Stimulated activated CD8-positive, alpha-beta memory T cell treated with anti-CD3 and anti-CD28 coated beads, Interleukin-4, amount 100 ng/mL, for 24 hours (primary cell): ENCODE data around the gene ZBTB5.
A peak's percentile ranks its signal among the peaks of the same experiment; 100 is the strongest.
"Not testable (repeated sequence)": the region's sequence is repeated elsewhere in the genome, so short reads cannot be mapped to it uniquely, and the experiment has no call there.

ENCODE experiments used
- DNase-seq: peaks from one replicate; pipeline ENCODE4 v3.0.0-alpha.2; 2020; ENCODE audit warnings: low read depth

The ZBTB5 gene

GRCh38 chr9:37465249-37466036, at the start of gene ZBTB5:
TSS of gene ZBTB5 (minus strand) at chr9:37465450. CDS start at chr9:37442551, 22,899 bp downstream.
- DNase-seq: peak; percentile 99

- no peak for DNase-seq
Observed at GRCh38 chr9:37514999-37515398, 49.7 kb upstream of the ZBTB5 start.

- DNase-seq: not testable (repeated sequence)
Observed at GRCh38 chr9:37514415-37514814, 49.2 kb upstream of the ZBTB5 start.

GRCh38 chr9:37512437-37512836, 47.2 kb upstream of the ZBTB5 start:
- DNase-seq: no peak

GRCh38 chr9:37511016-37512010, 46.1 kb upstream of the ZBTB5 start:
- DNase-seq: no peak

- not testable (repeated sequence) for DNase-seq
Observed at GRCh38 chr9:37510053-37510452, 44.8 kb upstream of the ZBTB5 start.

- DNase-seq: no peak
Observed at GRCh38 chr9:37509536-37509935, 44.3 kb upstream of the ZBTB5 start.

- DNase-seq: no peak
Observed at GRCh38 chr9:37508834-37509206, 43.6 kb upstream of the ZBTB5 start.

- no peak for DNase-seq
Observed at GRCh38 chr9:37508135-37508833, 43.0 kb upstream of the ZBTB5 start.

GRCh38 chr9:37507566-37508134, 42.4 kb upstream of the ZBTB5 start:
- DNase-seq: no peak

- no peak for DNase-seq
Observed at GRCh38 chr9:37504605-37505004, 39.4 kb upstream of the ZBTB5 start.

GRCh38 chr9:37503736-37504135, 38.5 kb upstream of the ZBTB5 start:
- no peak for DNase-seq

- no peak for DNase-seq
Observed at GRCh38 chr9:37501957-37502596, 36.8 kb upstream of the ZBTB5 start.

GRCh38 chr9:37499297-37499696, 34.0 kb upstream of the ZBTB5 start:
- DNase-seq: no peak

- DNase-seq: no peak
Observed at GRCh38 chr9:37498457-37498856, 33.2 kb upstream of the ZBTB5 start.

GRCh38 chr9:37497320-37497719, 32.1 kb upstream of the ZBTB5 start:
- DNase-seq: no peak

GRCh38 chr9:37496020-37496419, 30.8 kb upstream of the ZBTB5 start:
- no peak for DNase-seq

GRCh38 chr9:37495571-37495970, 30.3 kb upstream of the ZBTB5 start:
- DNase-seq: no peak

GRCh38 chr9:37491939-37492338, 26.7 kb upstream of the ZBTB5 start:
- no peak for DNase-seq

- DNase-seq: no peak
Observed at GRCh38 chr9:37486616-37487548, 21.6 kb upstream of the ZBTB5 start.
